Tracheal epithelial cell (primary cell): ENCODE measurements around the gene RPS16. TPM values are rescaled to one million over a fixed set of nuclear protein-coding genes. Genes with fewer than 3 reads are reported as not detected.

Source experiments
- total RNA-seq: library from RNA; depleted of rRNA; stranded (reverse); fragments of >200 nt; gene quantifications from 2 replicates; pipeline ENCODE4 v1.2.1, GENCODE V29; 2014

The RPS16 gene
- total RNA-seq, result 72.5 and 139 TPM in 2 replicates

DNA sequence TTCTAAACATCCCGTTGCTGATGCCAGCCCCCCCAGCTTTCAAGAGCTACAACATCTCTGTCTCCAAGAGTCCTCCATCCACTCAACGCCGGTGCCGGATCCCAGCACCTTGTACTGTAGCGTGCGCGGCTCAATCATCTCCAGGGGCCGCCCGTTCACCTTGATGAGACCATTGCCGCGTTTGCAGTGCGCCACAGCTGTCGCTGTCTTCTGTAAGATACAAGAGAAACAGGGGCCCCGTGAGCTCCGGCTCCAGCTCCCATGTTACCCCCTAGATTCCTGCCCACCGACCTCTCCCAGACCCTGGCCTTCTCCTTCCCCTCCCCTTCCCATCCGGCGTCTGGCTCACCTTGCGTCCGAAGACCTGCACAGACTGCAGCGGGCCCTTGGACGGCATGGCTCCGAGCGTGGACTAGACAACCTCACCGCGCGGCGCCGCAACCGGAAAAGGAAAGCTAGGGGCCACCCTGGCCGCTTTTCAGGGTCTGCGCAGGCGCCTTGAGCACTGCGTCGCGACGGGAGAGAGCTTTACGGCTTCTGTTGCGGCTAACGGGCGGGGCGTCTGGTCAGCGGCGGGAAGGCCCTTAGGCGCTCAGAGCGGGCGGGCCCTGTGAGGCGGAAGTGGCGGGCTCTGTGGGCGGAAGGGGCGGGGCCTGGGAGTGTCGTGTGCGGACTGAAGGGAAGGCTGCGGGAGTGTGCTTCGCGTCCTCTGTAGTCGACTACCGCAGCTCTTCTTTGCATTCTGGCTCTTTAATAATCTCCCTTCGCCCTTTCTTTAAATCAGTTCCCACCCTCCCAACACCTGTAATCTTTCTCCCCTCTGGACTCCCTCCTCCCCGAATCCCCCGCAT lies at the start of gene RPS16:
RPS16 (minus strand) TSS at position 451 of the 851 bp plus-strand sequence; CDS start at position 397, 54 bp downstream.

DNA sequence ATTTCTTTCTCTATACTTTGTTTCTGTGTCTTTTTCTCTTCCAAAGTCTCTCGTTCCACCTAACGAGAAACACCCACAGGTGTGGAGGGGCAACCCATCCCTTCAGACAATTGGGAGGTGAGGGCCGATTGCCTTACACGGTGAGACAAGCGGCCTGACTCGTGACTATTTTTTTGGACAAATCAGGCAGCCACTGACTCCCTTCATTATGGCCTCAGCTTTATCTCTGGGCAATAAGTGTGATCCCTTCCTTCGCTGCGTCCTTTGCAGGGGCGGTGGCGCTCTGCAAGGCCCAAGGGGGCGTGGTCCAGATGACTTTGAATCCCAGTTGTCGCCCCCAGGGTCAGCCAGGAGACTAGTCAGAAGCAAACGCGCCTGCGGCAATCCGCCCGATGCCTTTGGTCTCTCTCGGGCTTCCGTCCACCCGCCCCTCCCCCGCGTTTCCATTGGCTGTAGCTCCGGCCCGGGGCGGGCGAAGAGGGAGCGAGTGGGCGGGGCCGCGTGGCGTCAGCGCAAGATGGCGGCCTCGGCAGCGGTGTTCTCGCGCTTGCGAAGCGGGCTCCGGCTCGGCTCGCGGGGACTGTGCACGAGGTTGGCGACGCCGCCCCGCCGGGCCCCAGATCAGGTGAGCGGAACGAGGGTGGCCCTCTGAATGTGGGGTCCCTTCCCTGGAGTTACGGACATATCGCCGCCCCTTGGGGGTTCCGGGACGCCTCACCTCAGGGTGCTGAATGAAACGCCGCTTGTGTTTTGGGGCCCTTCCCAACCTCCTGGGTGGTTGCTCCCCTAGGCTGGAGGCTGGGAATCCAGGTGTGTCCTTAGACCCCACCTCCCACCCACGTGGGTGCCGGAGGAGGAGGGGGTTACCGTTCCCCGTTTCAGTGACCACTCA lies 44.8 kb upstream of the RPS16 start, which contains the start of gene TIMM50:
TIMM50 (plus strand) TSS at position 502 of the 892 bp plus-strand sequence; CDS start at position 518, 16 bp downstream.

GRCh38 chr19:39445196-39446111 lies 9.7 kb upstream of the RPS16 start, which contains the start of gene SUPT5H:
Gene SUPT5H, plus strand, starts transcription at chr19:39445582. Its CDS starts 309 bp downstream, at chr19:39445891.

DNA sequence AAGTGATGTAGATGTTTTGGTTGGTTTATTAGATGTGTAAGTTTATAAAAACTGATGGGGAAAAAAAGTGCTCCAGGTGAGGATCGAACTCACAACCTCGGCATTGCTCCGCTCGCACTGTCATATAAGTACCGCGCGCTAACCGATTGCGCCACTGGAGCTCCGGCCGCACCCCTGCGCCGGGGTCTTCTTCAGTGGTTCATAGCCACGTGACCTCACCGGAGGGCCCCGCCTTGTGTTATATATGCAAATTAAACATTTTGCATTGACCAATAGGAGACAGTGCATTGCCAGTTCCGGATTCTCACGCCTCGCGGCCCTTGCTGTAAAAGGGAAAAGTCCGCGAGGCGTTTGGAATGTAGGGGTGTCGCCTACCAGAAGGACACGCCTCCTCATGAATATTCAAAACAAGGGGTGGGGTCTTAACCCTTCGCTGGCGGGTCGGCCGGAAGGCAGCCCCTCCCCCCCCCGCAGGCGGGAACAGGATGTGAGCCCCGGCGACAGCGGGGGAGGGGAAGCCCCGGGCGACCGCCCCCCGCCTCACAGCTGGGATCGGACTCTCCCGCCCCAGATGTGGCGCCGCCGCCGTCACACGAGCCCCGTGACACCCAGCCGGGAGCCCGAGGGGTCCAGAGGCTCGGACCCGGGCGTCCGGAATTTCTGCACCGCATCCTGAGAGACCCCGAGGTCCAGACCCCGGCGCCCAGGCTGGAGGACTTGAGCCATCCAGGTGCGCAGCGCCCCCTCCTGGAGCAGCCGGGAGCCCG lies 23.5 kb downstream of the RPS16 start, which contains the start of gene PLEKHG2:
PLEKHG2 (plus strand) TSS at position 570 of the 767 bp plus-strand sequence. CDS start 1,418 bp downstream, outside the sequence.

GRCh38 chr19:39406656-39407409 lies 28.9 kb downstream of the RPS16 start, which contains the start of gene ZFP36:
Gene ZFP36, plus strand, starts transcription at chr19:39406847. Its CDS starts 58 bp downstream, at chr19:39406905.

GRCh38 chr19:39390751-39391437 lies 44.9 kb downstream of the RPS16 start, which contains the start of the genes MED29 and PAF1:
Gene MED29, plus strand, starts transcription at chr19:39391378. Its CDS starts 45 bp downstream, at chr19:39391423.
Gene PAF1, minus strand, starts transcription at chr19:39391106. Its CDS starts 242 bp downstream, at chr19:39390864.

Other genes with a start within 250 kb of the RPS16 start
- gene NCCRP1, start 239.0 kb downstream of the RPS16 start, total RNA-seq, result 4.8 and 9.4 TPM in 2 replicates
- gene SYCN, start 231.7 kb downstream of the RPS16 start, total RNA-seq, result not detected in 2 replicates
- gene IFNL3, start 190.9 kb downstream of the RPS16 start, total RNA-seq, result not detected in 2 replicates
- gene IFNL4, start 187.1 kb downstream of the RPS16 start, total RNA-seq, result not detected in 2 replicates
- gene IFNL2, start 167.6 kb downstream of the RPS16 start, total RNA-seq, result not detected in 2 replicates
- not detected in 2 replicates for gene IFNL1, start 139.5 kb downstream of the RPS16 start, total RNA-seq
- gene LRFN1, start 115.1 kb downstream of the RPS16 start, total RNA-seq, result 0.24 and 0.43 TPM in 2 replicates
- not detected in 2 replicates for gene GMFG, start 99.9 kb downstream of the RPS16 start, total RNA-seq
- 31.5 and 37.6 TPM in 2 replicates for gene SAMD4B, start 93.5 kb downstream of the RPS16 start, total RNA-seq
- gene PAF1, start 44.8 kb downstream of the RPS16 start, total RNA-seq, result 11.1 and 23.6 TPM in 2 replicates
- 9.8 and 10.4 TPM in 2 replicates for gene MED29, start 44.6 kb downstream of the RPS16 start, total RNA-seq
- gene ZFP36, start 29.1 kb downstream of the RPS16 start, total RNA-seq, result 5.8 TPM in 2 replicates
- gene PLEKHG2, start 23.3 kb downstream of the RPS16 start, total RNA-seq, result 3.6 and 8.2 TPM in 2 replicates
- 28.1 and 48.0 TPM in 2 replicates for gene SUPT5H, start 9.6 kb upstream of the RPS16 start, total RNA-seq
- gene TIMM50, start 44.9 kb upstream of the RPS16 start, total RNA-seq, result 100 and 120 TPM in 2 replicates
- 0.64 and 0.72 TPM in 2 replicates for gene DLL3, start 63.0 kb upstream of the RPS16 start, total RNA-seq
- not detected in 2 replicates for gene SELENOV, start 79.2 kb upstream of the RPS16 start, total RNA-seq
- 1.1 and 1.2 TPM in 2 replicates for gene EID2B, start 96.9 kb upstream of the RPS16 start, total RNA-seq
- gene EID2, start 104.2 kb upstream of the RPS16 start, total RNA-seq, result 4.5 and 5.1 TPM in 2 replicates
- gene LGALS13, start 166.6 kb upstream of the RPS16 start, total RNA-seq, result not detected in 2 replicates
- not detected in 2 replicates for gene LGALS16, start 220.0 kb upstream of the RPS16 start, total RNA-seq